WTC11 (cell line): ENCODE data around the gene ANKRD13D. TPM values are rescaled to one million over a fixed set of nuclear protein-coding genes. Genes with fewer than 3 reads are reported as not detected.

Experiments
- ATAC-seq: fragments of 200-7000 bp; cut with Tn5 transposase; 2 replicates; pipeline ENCODE4 v1.10.0; 2021; ENCODE audit warnings: mild to moderate bottlenecking, moderate library complexity
- CTCF ChIA-PET: fragments of 300-600 bp; sonication (Branson Sonifier 250); formaldehyde crosslinking; loops from one replicate; lab custom pipeline; 2021; ENCODE audit warnings: antibody characterized with exemption; lab: Charles Lee
- POLR2A ChIA-PET: fragments of 350-600 bp; sonication (Branson Sonifier 250); formaldehyde crosslinking; loops from one replicate; lab custom pipeline; 2021; ENCODE audit warnings: antibody characterized with exemption; lab: Charles Lee
- DNase-seq: peaks from one replicate; pipeline ENCODE4 v3.0.0; 2021; ENCODE audit warnings: low spot score
- H3K27ac Mint-ChIP-seq: 2 replicates; pipeline ENCODE4 v1.8.0; 2021; ENCODE audit warnings: mixed read lengths
- H3K27me3 Mint-ChIP-seq: 2 replicates; pipeline ENCODE4 v1.8.0; 2021; ENCODE audit warnings: low read depth, mild to moderate bottlenecking, moderate library complexity, mixed read lengths
- H3K36me3 Mint-ChIP-seq: 2 replicates; pipeline ENCODE4 v1.8.0; 2021; ENCODE audit warnings: mixed read lengths
- H3K4me1 Mint-ChIP-seq: 2 replicates; pipeline ENCODE4 v1.8.0; 2022; ENCODE audit warnings: mixed read lengths
- H3K4me3 Mint-ChIP-seq: 2 replicates; pipeline ENCODE4 v1.8.0; 2021; ENCODE audit warnings: mild to moderate bottlenecking, moderate library complexity, mixed read lengths
- H3K9me3 Mint-ChIP-seq: 2 replicates; pipeline ENCODE4 v1.8.0; 2021; ENCODE audit warnings: mixed read lengths
- ATF2 ChIP-seq: sonication (generic); formaldehyde crosslinking; IDR thresholded peaks from 2 replicates; pipeline ENCODE4 v1.8.1; 2022; ENCODE audit warnings: low read depth, missing genetic modification reagents, borderline replicate concordance
- NFE2L1 ChIP-seq: sonication (generic); formaldehyde crosslinking; IDR thresholded peaks from 2 replicates; pipeline ENCODE4 v1.8.1; 2023; ENCODE audit warnings: missing genetic modification reagents
- RORB ChIP-seq: fragments of 250-450 bp; sonication (Bioruptor Pico); IDR thresholded peaks from 2 replicates; pipeline ENCODE4 v1.9.0; 2021; ENCODE audit warnings: mild to moderate bottlenecking
- ZNF121 ChIP-seq: sonication (generic); formaldehyde crosslinking; IDR thresholded peaks from 2 replicates; pipeline ENCODE4 v1.8.0; 2023; ENCODE audit warnings: missing genetic modification reagents
- ZNF423 ChIP-seq: fragments of 250-450 bp; sonication (Bioruptor Pico); IDR thresholded peaks from 2 replicates; pipeline ENCODE4 v2.1.2; 2022; ENCODE audit warnings: mild to moderate bottlenecking, moderate library complexity
- total RNA-seq: library from RNA; stranded (reverse); gene quantifications from 3 replicates; pipeline ENCODE4 v1.2.3, GENCODE V29; 2021
- TF ChIP-seq, protein P1 (sequence below): sonication (generic); formaldehyde crosslinking; IDR thresholded peaks from 2 replicates; pipeline ENCODE4 v1.8.1; 2022; ENCODE audit warnings: low read depth, mild to moderate bottlenecking, moderate library complexity, missing genetic modification reagents, borderline replicate concordance
- TF ChIP-seq, protein P2 (sequence below): sonication (generic); formaldehyde crosslinking; IDR thresholded peaks from 2 replicates; pipeline ENCODE4 v1.8.1; 2022; ENCODE audit warnings: missing genetic modification reagents, borderline replicate concordance
- TF ChIP-seq, protein P3 (sequence below): fragments of 200-600 bp; IDR thresholded peaks from 2 replicates; pipeline ENCODE4 v1.8.0; 2022; ENCODE audit warnings: antibody characterized with exemption
- TF ChIP-seq, protein P4 (sequence below): sonication (generic); formaldehyde crosslinking; IDR thresholded peaks from 2 replicates; pipeline ENCODE4 v1.8.1; 2023; ENCODE audit warnings: mild to moderate bottlenecking, moderate library complexity, missing genetic modification reagents
- TF ChIP-seq, protein P5 (sequence below): sonication (generic); formaldehyde crosslinking; IDR thresholded peaks from 2 replicates; pipeline ENCODE4 v1.8.0; 2022; ENCODE audit warnings: mild to moderate bottlenecking, missing genetic modification reagents
- TF ChIP-seq, protein P6 (sequence below): fragments of 250-450 bp; sonication (Bioruptor Pico); conservative IDR thresholded peaks from 2 replicates; pipeline ENCODE4 v1.9.0; 2021; ENCODE audit warnings: mild to moderate bottlenecking
- TF ChIP-seq, protein P7 (sequence below): fragments of 250-450 bp; sonication (Bioruptor Pico); IDR thresholded peaks from 2 replicates; pipeline ENCODE4 v1.8.0; 2021; ENCODE audit warnings: mild to moderate bottlenecking

ANKRD13D gene
- total RNA-seq, 1 experiment from 2014 or later: 55.5 TPM

- H3K27ac Mint-ChIP-seq: no peak overlapping the region
- peaks cover 9% of the 10 kb centered on the region; the same call in 1 of the 2 replicates for H3K36me3 Mint-ChIP-seq
- H3K27me3 Mint-ChIP-seq: no peaks in the 10 kb centered on the region
- no peak for TF ChIP-seq ZNF121 (CRISPR knock-in tag)
- TF ChIP-seq, protein P1, sequence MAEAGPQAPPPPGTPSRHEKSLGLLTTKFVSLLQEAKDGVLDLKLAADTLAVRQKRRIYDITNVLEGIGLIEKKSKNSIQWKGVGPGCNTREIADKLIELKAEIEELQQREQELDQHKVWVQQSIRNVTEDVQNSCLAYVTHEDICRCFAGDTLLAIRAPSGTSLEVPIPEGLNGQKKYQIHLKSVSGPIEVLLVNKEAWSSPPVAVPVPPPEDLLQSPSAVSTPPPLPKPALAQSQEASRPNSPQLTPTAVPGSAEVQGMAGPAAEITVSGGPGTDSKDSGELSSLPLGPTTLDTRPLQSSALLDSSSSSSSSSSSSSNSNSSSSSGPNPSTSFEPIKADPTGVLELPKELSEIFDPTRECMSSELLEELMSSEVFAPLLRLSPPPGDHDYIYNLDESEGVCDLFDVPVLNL: no peak
- TF ChIP-seq, protein P2, sequence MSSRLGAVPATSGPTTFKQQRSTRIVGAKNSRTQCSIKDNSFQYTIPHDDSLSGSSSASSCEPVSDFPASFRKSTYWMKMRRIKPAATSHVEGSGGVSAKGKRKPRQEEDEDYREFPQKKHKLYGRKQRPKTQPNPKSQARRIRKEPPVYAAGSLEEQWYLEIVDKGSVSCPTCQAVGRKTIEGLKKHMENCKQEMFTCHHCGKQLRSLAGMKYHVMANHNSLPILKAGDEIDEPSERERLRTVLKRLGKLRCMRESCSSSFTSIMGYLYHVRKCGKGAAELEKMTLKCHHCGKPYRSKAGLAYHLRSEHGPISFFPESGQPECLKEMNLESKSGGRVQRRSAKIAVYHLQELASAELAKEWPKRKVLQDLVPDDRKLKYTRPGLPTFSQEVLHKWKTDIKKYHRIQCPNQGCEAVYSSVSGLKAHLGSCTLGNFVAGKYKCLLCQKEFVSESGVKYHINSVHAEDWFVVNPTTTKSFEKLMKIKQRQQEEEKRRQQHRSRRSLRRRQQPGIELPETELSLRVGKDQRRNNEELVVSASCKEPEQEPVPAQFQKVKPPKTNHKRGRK (CRISPR knock-in tag): no peak
- TF ChIP-seq, protein P3, sequence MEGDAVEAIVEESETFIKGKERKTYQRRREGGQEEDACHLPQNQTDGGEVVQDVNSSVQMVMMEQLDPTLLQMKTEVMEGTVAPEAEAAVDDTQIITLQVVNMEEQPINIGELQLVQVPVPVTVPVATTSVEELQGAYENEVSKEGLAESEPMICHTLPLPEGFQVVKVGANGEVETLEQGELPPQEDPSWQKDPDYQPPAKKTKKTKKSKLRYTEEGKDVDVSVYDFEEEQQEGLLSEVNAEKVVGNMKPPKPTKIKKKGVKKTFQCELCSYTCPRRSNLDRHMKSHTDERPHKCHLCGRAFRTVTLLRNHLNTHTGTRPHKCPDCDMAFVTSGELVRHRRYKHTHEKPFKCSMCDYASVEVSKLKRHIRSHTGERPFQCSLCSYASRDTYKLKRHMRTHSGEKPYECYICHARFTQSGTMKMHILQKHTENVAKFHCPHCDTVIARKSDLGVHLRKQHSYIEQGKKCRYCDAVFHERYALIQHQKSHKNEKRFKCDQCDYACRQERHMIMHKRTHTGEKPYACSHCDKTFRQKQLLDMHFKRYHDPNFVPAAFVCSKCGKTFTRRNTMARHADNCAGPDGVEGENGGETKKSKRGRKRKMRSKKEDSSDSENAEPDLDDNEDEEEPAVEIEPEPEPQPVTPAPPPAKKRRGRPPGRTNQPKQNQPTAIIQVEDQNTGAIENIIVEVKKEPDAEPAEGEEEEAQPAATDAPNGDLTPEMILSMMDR: no peak
- TF ChIP-seq, protein P4, sequence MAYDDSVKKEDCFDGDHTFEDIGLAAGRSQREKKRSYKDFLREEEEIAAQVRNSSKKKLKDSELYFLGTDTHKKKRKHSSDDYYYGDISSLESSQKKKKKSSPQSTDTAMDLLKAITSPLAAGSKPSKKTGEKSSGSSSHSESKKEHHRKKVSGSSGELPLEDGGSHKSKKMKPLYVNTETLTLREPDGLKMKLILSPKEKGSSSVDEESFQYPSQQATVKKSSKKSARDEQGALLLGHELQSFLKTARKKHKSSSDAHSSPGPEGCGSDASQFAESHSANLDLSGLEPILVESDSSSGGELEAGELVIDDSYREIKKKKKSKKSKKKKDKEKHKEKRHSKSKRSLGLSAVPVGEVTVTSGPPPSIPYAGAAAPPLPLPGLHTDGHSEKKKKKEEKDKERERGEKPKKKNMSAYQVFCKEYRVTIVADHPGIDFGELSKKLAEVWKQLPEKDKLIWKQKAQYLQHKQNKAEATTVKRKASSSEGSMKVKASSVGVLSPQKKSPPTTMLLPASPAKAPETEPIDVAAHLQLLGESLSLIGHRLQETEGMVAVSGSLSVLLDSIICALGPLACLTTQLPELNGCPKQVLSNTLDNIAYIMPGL (CRISPR knock-in tag): no peak
- TF ChIP-seq NFE2L1: no peak
- TF ChIP-seq RORB (CRISPR knock-in tag): no peak
- TF ChIP-seq ATF2 (CRISPR knock-in tag): no peak
- H3K4me3 Mint-ChIP-seq: no peak overlapping the region
- CTCF ChIA-PET: interaction anchor here (0.7 to 1.4 kb wide), 7 partner anchors 8 to 116 kb away, joined by 3 to 7 read pairs (median 5); partner anchors contain the start of genes PPP1CA and SSH3
- peaks cover 15% of the 10 kb centered on the region for H3K4me1 Mint-ChIP-seq
- no peak for DNase-seq
- POLR2A ChIA-PET: interaction anchor here (0.6 to 1.5 kb wide), 2 partner anchors 46 to 157 kb away, joined by 3 to 4 read pairs; partner anchors contain the start of gene CORO1B
- no peak for ATAC-seq
- no peaks in the 10 kb centered on the region for H3K9me3 Mint-ChIP-seq
These were observed 3.3 kb upstream of the ANKRD13D start for GRCh38 chr11:67285541-67286498.

DNA sequence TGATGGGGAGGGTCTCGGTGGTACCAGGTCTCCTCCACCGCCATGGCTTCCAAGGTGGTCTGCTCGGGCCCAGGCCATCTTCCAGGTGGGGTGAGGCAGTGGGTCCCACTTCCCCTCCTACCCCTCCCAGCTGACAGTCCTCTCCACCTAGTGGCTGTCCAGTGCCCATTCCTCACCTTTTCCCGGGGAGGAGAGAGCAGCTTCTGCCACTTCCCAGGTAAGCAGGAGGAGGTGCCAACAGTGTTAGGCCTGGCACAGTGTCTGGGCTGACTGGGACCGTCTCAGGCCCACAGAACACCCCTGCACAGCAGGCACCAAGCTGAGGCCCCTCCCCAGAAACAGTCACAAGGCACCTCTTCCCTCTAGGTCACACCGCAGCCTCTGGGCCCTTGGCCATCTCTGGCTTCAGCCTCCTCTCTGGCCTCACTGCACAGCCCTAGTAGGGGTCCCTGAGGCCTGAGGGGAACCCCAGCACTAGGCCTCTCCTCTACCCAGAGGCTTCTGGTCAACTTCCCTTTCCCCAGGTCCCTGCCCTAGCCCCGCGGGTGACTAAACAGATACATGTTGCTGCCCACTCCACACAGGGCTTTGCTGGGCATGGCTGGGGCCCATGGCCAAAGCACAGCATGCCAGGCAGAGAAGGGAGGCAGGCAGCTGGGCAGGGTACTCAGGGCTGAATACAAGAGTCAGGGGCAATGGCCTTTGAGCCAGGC is 2.3 kb upstream of the ANKRD13D start:
- H3K27me3 Mint-ChIP-seq: no peaks in the 10 kb centered on the region
- H3K9me3 Mint-ChIP-seq: no peaks in the 10 kb centered on the region
- H3K4me3 Mint-ChIP-seq: peak overlapping the region; percentile 66
- DNase-seq (no peak), ATAC-seq (no peak)
- ChIA-PET POLR2A (interaction anchor here (0.6 to 1.5 kb wide), 2 partner anchors 47 to 157 kb away, joined by 3 to 4 read pairs; partner anchors contain the start of gene CORO1B), CTCF (interaction anchor here (0.7 to 1.4 kb wide), 6 partner anchors 9 to 115 kb away, joined by 3 to 7 read pairs (median 5); partner anchors contain the start of genes PPP1CA and SSH3)
- H3K36me3 Mint-ChIP-seq: peaks cover 9% of the 10 kb centered on the region; the same call in 1 of the 2 replicates
- peak overlapping the region; percentile 95 for H3K27ac Mint-ChIP-seq
- H3K4me1 Mint-ChIP-seq: peaks cover 15% of the 10 kb centered on the region
- TF ChIP-seq, protein P5, sequence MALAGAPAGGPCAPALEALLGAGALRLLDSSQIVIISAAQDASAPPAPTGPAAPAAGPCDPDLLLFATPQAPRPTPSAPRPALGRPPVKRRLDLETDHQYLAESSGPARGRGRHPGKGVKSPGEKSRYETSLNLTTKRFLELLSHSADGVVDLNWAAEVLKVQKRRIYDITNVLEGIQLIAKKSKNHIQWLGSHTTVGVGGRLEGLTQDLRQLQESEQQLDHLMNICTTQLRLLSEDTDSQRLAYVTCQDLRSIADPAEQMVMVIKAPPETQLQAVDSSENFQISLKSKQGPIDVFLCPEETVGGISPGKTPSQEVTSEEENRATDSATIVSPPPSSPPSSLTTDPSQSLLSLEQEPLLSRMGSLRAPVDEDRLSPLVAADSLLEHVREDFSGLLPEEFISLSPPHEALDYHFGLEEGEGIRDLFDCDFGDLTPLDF: no peak
- TF ChIP-seq, protein P6, sequence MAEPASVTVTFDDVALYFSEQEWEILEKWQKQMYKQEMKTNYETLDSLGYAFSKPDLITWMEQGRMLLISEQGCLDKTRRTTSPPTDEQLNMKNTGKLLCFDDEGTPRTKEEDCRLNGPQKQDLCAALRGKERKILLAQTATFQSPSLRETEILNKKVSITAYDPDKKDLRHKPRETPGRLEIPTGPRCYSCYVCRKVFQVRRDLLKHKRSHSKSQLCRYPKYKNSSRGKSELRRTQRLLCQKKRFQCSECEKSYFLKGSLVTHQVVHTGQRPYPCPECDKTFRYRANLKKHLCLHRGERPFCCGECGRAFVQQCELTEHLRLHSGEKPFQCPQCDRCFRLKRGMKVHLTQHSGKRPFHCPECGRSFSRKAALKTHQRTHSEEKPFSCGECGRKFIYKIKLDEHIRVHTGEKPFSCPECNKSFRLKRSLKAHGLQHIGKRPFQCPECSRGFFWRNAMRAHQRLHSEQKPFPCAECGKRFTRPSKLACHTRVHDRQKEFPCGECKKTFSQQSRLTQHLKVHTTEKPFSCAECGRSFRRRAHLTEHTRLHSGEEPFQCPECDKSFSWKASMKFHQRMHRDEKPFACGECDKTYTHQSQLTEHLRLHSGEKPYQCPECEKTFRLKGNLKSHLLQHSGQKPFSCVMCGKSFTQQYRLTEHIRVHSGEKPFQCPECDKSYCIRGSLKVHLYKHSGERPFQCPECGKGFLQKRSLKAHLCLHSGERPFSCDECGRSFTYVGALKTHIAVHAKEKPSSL: no peak
- TF ChIP-seq, protein P7, sequence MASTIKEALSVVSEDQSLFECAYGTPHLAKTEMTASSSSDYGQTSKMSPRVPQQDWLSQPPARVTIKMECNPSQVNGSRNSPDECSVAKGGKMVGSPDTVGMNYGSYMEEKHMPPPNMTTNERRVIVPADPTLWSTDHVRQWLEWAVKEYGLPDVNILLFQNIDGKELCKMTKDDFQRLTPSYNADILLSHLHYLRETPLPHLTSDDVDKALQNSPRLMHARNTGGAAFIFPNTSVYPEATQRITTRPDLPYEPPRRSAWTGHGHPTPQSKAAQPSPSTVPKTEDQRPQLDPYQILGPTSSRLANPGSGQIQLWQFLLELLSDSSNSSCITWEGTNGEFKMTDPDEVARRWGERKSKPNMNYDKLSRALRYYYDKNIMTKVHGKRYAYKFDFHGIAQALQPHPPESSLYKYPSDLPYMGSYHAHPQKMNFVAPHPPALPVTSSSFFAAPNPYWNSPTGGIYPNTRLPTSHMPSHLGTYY: no peak
- no peak for TF ChIP-seq ZNF423 (CRISPR knock-in tag)
